ENCODE measurements around the gene ZNF521. TPM values are rescaled to one million over a fixed set of nuclear protein-coding genes. Genes with fewer than 3 reads are reported as not detected.

Gene ZNF521
- total and polyA plus RNA-seq, 2 experiments from 2014 or later = 3.1 to 9.2 TPM

- DNase-seq (ENCODE audit: low spot score) (no peak), ATAC-seq (no peak)
- H3K9me3 Mint-ChIP-seq = no peaks in the 10 kb centered on the region; the same call in 2 of the 3 replicates
- Histone ChIP-seq H3K36me3 (ENCODE audit: insufficient read depth) (no peaks in the 10 kb centered on the region), H3K4me1 (ENCODE audit: insufficient read depth) (peaks cover 44% of the 10 kb centered on the region), H3K4me2 (no peak overlapping the region), H2AFZ (no peak overlapping the region), H4K20me1 (replicated peaks; ENCODE audit: insufficient read depth) (no peaks in the 10 kb centered on the region; the same call in 1 of the 2 replicates), H3K27me3 (ENCODE audit: insufficient read depth) (no peaks in the 10 kb centered on the region), H3K79me2 (replicated peaks; ENCODE audit: insufficient read depth) (no peaks in the 10 kb centered on the region), H3F3A (replicated peaks; ENCODE audit: low read depth) (no peaks in the 10 kb centered on the region), H3K4me3 (no peak overlapping the region), H3K27ac (ENCODE audit: low read depth) (no peak overlapping the region), H3K9me2 (ENCODE audit: insufficient read depth) (no peaks in the 10 kb centered on the region)
- TF ChIP-seq POLR2AphosphoS5 (IDR thresholded peaks at IDR 0.05; ENCODE audit: low read depth) (no peak), NANOG (IDR thresholded peaks at IDR 0.05; ENCODE audit: borderline replicate concordance) (no peak), REST (IDR thresholded peaks at IDR 0.05; ENCODE audit: unreplicated experiment) (no peak), JUNB (IDR thresholded peaks at IDR 0.05; ENCODE audit: unreplicated experiment) (no peak), EZH2phosphoT487 (IDR thresholded peaks at IDR 0.05; ENCODE audit: unreplicated experiment) (no peak), STAT1 (IDR thresholded peaks at IDR 0.05; ENCODE audit: unreplicated experiment) (no peak), CREB1 (CRISPR knock-in tag; IDR thresholded peaks at IDR 0.05; ENCODE audit: low read depth) (no peak), EZH2 (IDR thresholded peaks at IDR 0.05; ENCODE audit: low read depth, unreplicated experiment) (no peak), ZNF331 (CRISPR knock-in tag; IDR thresholded peaks at IDR 0.05; ENCODE audit: low read depth) (no peak), ZNF114 (CRISPR knock-in tag; IDR thresholded peaks at IDR 0.05) (no peak)
- TF ChIP-seq, protein P1, sequence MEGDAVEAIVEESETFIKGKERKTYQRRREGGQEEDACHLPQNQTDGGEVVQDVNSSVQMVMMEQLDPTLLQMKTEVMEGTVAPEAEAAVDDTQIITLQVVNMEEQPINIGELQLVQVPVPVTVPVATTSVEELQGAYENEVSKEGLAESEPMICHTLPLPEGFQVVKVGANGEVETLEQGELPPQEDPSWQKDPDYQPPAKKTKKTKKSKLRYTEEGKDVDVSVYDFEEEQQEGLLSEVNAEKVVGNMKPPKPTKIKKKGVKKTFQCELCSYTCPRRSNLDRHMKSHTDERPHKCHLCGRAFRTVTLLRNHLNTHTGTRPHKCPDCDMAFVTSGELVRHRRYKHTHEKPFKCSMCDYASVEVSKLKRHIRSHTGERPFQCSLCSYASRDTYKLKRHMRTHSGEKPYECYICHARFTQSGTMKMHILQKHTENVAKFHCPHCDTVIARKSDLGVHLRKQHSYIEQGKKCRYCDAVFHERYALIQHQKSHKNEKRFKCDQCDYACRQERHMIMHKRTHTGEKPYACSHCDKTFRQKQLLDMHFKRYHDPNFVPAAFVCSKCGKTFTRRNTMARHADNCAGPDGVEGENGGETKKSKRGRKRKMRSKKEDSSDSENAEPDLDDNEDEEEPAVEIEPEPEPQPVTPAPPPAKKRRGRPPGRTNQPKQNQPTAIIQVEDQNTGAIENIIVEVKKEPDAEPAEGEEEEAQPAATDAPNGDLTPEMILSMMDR (conservative IDR thresholded peaks at IDR 0.05; ENCODE audit: low read depth in 2 of 2) = no peak
- TF ChIP-seq, protein P2, sequence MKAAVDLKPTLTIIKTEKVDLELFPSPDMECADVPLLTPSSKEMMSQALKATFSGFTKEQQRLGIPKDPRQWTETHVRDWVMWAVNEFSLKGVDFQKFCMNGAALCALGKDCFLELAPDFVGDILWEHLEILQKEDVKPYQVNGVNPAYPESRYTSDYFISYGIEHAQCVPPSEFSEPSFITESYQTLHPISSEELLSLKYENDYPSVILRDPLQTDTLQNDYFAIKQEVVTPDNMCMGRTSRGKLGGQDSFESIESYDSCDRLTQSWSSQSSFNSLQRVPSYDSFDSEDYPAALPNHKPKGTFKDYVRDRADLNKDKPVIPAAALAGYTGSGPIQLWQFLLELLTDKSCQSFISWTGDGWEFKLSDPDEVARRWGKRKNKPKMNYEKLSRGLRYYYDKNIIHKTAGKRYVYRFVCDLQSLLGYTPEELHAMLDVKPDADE (IDR thresholded peaks at IDR 0.05) = no peak
- TF ChIP-seq, protein P3, sequence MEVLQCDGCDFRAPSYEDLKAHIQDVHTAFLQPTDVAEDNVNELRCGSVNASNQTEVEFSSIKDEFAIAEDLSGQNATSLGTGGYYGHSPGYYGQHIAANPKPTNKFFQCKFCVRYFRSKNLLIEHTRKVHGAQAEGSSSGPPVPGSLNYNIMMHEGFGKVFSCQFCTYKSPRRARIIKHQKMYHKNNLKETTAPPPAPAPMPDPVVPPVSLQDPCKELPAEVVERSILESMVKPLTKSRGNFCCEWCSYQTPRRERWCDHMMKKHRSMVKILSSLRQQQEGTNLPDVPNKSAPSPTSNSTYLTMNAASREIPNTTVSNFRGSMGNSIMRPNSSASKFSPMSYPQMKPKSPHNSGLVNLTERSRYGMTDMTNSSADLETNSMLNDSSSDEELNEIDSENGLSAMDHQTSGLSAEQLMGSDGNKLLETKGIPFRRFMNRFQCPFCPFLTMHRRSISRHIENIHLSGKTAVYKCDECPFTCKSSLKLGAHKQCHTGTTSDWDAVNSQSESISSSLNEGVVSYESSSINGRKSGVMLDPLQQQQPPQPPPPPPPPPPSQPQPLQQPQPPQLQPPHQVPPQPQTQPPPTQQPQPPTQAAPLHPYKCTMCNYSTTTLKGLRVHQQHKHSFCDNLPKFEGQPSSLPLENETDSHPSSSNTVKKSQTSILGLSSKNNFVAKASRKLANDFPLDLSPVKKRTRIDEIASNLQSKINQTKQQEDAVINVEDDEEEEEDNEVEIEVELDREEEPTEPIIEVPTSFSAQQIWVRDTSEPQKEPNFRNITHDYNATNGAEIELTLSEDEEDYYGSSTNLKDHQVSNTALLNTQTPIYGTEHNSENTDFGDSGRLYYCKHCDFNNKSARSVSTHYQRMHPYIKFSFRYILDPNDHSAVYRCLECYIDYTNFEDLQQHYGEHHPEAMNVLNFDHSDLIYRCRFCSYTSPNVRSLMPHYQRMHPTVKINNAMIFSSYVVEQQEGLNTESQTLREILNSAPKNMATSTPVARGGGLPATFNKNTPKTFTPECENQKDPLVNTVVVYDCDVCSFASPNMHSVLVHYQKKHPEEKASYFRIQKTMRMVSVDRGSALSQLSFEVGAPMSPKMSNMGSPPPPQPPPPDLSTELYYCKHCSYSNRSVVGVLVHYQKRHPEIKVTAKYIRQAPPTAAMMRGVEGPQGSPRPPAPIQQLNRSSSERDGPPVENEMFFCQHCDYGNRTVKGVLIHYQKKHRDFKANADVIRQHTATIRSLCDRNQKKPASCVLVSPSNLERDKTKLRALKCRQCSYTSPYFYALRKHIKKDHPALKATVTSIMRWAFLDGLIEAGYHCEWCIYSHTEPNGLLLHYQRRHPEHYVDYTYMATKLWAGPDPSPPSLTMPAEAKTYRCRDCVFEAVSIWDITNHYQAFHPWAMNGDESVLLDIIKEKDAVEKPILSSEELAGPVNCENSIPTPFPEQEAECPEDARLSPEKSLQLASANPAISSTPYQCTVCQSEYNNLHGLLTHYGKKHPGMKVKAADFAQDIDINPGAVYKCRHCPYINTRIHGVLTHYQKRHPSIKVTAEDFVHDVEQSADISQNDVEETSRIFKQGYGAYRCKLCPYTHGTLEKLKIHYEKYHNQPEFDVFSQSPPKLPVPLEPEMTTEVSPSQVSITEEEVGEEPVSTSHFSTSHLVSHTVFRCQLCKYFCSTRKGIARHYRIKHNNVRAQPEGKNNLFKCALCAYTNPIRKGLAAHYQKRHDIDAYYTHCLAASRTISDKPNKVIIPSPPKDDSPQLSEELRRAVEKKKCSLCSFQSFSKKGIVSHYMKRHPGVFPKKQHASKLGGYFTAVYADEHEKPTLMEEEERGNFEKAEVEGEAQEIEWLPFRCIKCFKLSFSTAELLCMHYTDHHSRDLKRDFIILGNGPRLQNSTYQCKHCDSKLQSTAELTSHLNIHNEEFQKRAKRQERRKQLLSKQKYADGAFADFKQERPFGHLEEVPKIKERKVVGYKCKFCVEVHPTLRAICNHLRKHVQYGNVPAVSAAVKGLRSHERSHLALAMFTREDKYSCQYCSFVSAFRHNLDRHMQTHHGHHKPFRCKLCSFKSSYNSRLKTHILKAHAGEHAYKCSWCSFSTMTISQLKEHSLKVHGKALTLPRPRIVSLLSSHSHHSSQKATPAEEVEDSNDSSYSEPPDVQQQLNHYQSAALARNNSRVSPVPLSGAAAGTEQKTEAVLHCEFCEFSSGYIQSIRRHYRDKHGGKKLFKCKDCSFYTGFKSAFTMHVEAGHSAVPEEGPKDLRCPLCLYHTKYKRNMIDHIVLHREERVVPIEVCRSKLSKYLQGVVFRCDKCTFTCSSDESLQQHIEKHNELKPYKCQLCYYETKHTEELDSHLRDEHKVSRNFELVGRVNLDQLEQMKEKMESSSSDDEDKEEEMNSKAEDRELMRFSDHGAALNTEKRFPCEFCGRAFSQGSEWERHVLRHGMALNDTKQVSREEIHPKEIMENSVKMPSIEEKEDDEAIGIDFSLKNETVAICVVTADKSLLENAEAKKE (CRISPR knock-in tag; IDR thresholded peaks at IDR 0.05) = no peak
- no peak overlapping the region for H3K4me3 Mint-ChIP-seq
- H3K36me3 Mint-ChIP-seq (ENCODE audit: low read depth) = no peaks in the 10 kb centered on the region
- H3K27me3 Mint-ChIP-seq (ENCODE audit: insufficient read depth, low read depth, poor library complexity) = peaks cover 7% of the 10 kb centered on the region
- peaks cover 42% of the 10 kb centered on the region for H3K4me1 Mint-ChIP-seq
- H3K27ac Mint-ChIP-seq = no peak overlapping the region
Observed at GRCh38 chr18:25279961-25280360, 72.0 kb downstream of the ZNF521 start.

Data from GM23338 (cell line).